Fibroblast of lung (primary cell): ENCODE measurements around the gene PLXNA4.

ENCODE experiments used
- EZH2 ChIP-seq: IDR thresholded peaks from 2 replicates; pipeline ENCODE4 v1.5.1; 2012; ENCODE audit warnings: low read length, control low read depth, mild to moderate bottlenecking; ENCODE audit errors: missing control alignments
- TF ChIP-seq, protein P1 (sequence below), 2 donors: IDR thresholded peaks in 1 of 2; conservative IDR thresholded peaks in 1 of 2; 1 replicate in 1 of 2; 2 replicates in 1 of 2; pipeline ENCODE4 v1.5.1; 2011 to 2012; ENCODE audit warnings: low read length in 2 of 2, control low read depth in 1 of 2, inconsistent platforms in 1 of 2, low read depth in 1 of 2, mild to moderate bottlenecking in 1 of 2

DNA sequence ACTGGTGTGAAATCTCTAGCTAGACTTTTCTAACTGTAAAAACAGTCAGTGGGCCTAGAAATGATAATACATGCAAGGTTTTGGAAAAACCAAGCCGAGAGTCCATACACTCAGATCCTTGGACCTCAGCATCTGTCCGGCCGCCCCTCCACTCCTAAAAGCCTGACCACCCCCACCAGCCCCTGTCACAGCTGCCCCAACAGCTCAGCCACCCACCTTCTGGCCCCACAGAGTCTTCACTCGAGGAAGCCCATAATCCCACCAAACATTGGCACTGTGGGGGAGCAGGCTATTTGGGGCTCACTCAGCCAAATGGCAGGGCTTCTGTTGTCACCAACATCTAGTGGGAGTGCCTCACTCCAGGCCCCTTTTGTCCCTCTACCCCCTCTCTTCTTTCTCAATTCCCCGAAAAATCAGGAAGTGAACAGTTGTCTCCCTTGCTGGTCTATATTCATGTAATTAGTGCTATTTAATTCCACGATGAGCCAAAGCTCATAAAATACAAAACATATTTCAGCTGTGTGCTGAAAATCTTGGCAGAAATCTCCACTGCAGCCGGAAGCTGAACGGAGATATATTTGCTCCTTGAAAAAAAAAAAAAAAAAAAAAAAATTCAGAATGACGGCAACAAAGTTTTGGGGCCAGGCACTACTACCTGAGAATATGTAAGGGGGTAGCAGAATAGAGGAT, 55.5 kb downstream of the PLXNA4 start:
- TF ChIP-seq, protein P1, sequence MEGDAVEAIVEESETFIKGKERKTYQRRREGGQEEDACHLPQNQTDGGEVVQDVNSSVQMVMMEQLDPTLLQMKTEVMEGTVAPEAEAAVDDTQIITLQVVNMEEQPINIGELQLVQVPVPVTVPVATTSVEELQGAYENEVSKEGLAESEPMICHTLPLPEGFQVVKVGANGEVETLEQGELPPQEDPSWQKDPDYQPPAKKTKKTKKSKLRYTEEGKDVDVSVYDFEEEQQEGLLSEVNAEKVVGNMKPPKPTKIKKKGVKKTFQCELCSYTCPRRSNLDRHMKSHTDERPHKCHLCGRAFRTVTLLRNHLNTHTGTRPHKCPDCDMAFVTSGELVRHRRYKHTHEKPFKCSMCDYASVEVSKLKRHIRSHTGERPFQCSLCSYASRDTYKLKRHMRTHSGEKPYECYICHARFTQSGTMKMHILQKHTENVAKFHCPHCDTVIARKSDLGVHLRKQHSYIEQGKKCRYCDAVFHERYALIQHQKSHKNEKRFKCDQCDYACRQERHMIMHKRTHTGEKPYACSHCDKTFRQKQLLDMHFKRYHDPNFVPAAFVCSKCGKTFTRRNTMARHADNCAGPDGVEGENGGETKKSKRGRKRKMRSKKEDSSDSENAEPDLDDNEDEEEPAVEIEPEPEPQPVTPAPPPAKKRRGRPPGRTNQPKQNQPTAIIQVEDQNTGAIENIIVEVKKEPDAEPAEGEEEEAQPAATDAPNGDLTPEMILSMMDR (conservative IDR thresholded peaks at IDR 0.05 in 1 of 2, IDR thresholded peaks at IDR 0.05 in 1 of 2; ENCODE audit: low read depth in 1 of 2, low read length in 2 of 2) = no peak
- no peak for TF ChIP-seq EZH2
